Measurements from ENCODE around the gene DST. TPM values are rescaled to one million over a fixed set of nuclear protein-coding genes. Genes with fewer than 3 reads are reported as not detected.
A peak's percentile ranks its signal among the peaks of the same experiment; 100 is the strongest.
"Not testable (repeated sequence)": the region's sequence is repeated elsewhere in the genome, so short reads cannot be mapped to it uniquely, and the experiment has no call there.

Gene DST
- total RNA-seq, 2 donors from 2014 or later = 101 to 113 TPM

- no peak overlapping the region for H3K9ac ChIP-seq (ENCODE audit: extremely low read depth, low read length, poor library complexity, severe bottlenecking)
- 91 to 97% methylated on average over 6 to 7 of the region's 7 CpGs for WGBS, 2 experiments (ENCODE audit: insufficient coverage in 1 of 2, insufficient read length in 1 of 2)
- H3K27me3 ChIP-seq (ENCODE audit: control insufficient read depth, insufficient read depth, low read length, poor library complexity, severe bottlenecking) = no peaks in the 10 kb centered on the region
- H3K9me3 Mint-ChIP-seq = no peaks in the 10 kb centered on the region
- H3K27me3 Mint-ChIP-seq (ENCODE audit: insufficient read depth) = no peaks in the 10 kb centered on the region
- H3K27ac Mint-ChIP-seq = peak overlapping the region; percentile 86
- peaks cover 3% of the 10 kb centered on the region for H3K4me1 ChIP-seq (ENCODE audit: control insufficient read depth, insufficient read depth, low read length)
- H3K36me3 Mint-ChIP-seq (ENCODE audit: low read depth) = peaks cover 28% of the 10 kb centered on the region
- no peaks in the 10 kb centered on the region for H3K9me3 ChIP-seq (ENCODE audit: control insufficient read depth, low read length)
- TF ChIP-seq, protein P1, sequence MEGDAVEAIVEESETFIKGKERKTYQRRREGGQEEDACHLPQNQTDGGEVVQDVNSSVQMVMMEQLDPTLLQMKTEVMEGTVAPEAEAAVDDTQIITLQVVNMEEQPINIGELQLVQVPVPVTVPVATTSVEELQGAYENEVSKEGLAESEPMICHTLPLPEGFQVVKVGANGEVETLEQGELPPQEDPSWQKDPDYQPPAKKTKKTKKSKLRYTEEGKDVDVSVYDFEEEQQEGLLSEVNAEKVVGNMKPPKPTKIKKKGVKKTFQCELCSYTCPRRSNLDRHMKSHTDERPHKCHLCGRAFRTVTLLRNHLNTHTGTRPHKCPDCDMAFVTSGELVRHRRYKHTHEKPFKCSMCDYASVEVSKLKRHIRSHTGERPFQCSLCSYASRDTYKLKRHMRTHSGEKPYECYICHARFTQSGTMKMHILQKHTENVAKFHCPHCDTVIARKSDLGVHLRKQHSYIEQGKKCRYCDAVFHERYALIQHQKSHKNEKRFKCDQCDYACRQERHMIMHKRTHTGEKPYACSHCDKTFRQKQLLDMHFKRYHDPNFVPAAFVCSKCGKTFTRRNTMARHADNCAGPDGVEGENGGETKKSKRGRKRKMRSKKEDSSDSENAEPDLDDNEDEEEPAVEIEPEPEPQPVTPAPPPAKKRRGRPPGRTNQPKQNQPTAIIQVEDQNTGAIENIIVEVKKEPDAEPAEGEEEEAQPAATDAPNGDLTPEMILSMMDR (conservative IDR thresholded peaks at IDR 0.05) = no peak
- H3K36me3 ChIP-seq (ENCODE audit: control insufficient read depth, insufficient read depth, low read length) = peaks cover 31% of the 10 kb centered on the region
- H3K27ac ChIP-seq (ENCODE audit: low read depth, low read length) = no peak overlapping the region
- H3K4me3 ChIP-seq (ENCODE audit: low read length) = no peak overlapping the region
- no peak overlapping the region for H3K4me3 Mint-ChIP-seq
- no peak for DNase-seq
- peaks cover 3% of the 10 kb centered on the region for H3K4me1 Mint-ChIP-seq
These were observed 145.4 kb downstream of the DST start for GRCh38 chr6:56497240-56497639.

DNA sequence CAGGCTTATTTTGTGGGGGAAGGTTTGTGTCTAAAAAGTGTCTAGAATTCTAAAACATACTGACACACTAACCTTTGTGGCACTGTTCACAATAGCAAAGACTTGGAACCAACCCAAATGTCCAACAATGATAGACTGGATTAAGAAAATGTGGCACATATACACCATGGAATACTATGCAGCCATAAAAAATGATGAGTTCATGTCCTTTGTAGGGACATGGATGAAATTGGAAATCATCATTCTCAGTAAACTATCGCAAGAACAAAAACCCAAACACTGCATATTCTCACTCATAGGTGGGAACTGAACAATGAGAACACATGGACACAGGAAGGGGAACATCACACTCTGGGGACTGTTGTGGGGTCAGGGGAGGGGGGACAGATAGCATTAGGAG lies 146.0 kb downstream of the DST start:
- H3K9me3 ChIP-seq (ENCODE audit: control insufficient read depth, low read length); H3K4me3 Mint-ChIP-seq; H3K27me3 ChIP-seq (ENCODE audit: control insufficient read depth, insufficient read depth, low read length, poor library complexity, severe bottlenecking); H3K27ac ChIP-seq (ENCODE audit: low read depth, low read length); H3K27ac Mint-ChIP-seq; H3K4me1 ChIP-seq (ENCODE audit: control insufficient read depth, insufficient read depth, low read length); H3K4me3 ChIP-seq (ENCODE audit: low read length); H3K9ac ChIP-seq (ENCODE audit: extremely low read depth, low read length, poor library complexity, severe bottlenecking); H3K4me1 Mint-ChIP-seq; H3K9me3 Mint-ChIP-seq; H3K27me3 Mint-ChIP-seq (ENCODE audit: insufficient read depth); DNase-seq: not testable (repeated sequence)
- peaks cover 36% of the 10 kb centered on the region for H3K36me3 ChIP-seq (ENCODE audit: control insufficient read depth, insufficient read depth, low read length)
- WGBS, 2 experiments (ENCODE audit: insufficient coverage in 1 of 2, insufficient read length in 1 of 2) = no CpG with 5 or more reads among the region's 1 CpG
- peaks cover 34% of the 10 kb centered on the region for H3K36me3 Mint-ChIP-seq (ENCODE audit: low read depth)

- H3K9me3 ChIP-seq (ENCODE audit: control insufficient read depth, low read length) = no peaks in the 10 kb centered on the region
- H3K4me3 Mint-ChIP-seq = no peak overlapping the region
- H3K36me3 ChIP-seq (ENCODE audit: control insufficient read depth, insufficient read depth, low read length) = peaks cover 38% of the 10 kb centered on the region
- peaks cover 3% of the 10 kb centered on the region for H3K4me1 ChIP-seq (ENCODE audit: control insufficient read depth, insufficient read depth, low read length)
- no peaks in the 10 kb centered on the region for H3K9me3 Mint-ChIP-seq
- TF ChIP-seq, protein P1 (conservative IDR thresholded peaks at IDR 0.05) = no peak
- no peak overlapping the region for H3K9ac ChIP-seq (ENCODE audit: extremely low read depth, low read length, poor library complexity, severe bottlenecking)
- DNase-seq = no peak
- no peak overlapping the region for H3K4me3 ChIP-seq (ENCODE audit: low read length)
- no peaks in the 10 kb centered on the region for H3K27me3 Mint-ChIP-seq (ENCODE audit: insufficient read depth)
- H3K4me1 Mint-ChIP-seq = peaks cover 3% of the 10 kb centered on the region
- WGBS, 2 experiments (ENCODE audit: insufficient coverage in 1 of 2, insufficient read length in 1 of 2) = 93% methylated on average over 3 of the region's 3 CpGs; no CpG with 5 or more reads in 1 of the 2 experiments
- H3K27ac ChIP-seq (ENCODE audit: low read depth, low read length) = no peak overlapping the region
- no peak overlapping the region for H3K27ac Mint-ChIP-seq
- peaks cover 33% of the 10 kb centered on the region for H3K36me3 Mint-ChIP-seq (ENCODE audit: low read depth)
- no peaks in the 10 kb centered on the region for H3K27me3 ChIP-seq (ENCODE audit: control insufficient read depth, insufficient read depth, low read length, poor library complexity, severe bottlenecking)
These were observed 147.0 kb downstream of the DST start for GRCh38 chr6:56495654-56496053.

Measured in endodermal cell (in vitro differentiated cells).